Retinal pigment epithelial cell (primary cell): ENCODE results near the gene NCEH1.

Source experiments
- DNase-seq: peaks from one replicate; pipeline ENCODE4 v3.0.0-alpha.2; 2010; ENCODE audit warnings: low read depth
- H3K4me3 ChIP-seq: 2 replicates; pipeline ENCODE4 v1.5.1; 2011; ENCODE audit warnings: mild to moderate bottlenecking, low read length, control low read depth, moderate library complexity
- CTCF ChIP-seq: conservative IDR thresholded peaks from 2 replicates; pipeline ENCODE4 v1.5.1; 2011; ENCODE audit warnings: low read depth, low read length, control low read depth, inconsistent platforms

Gene NCEH1

GRCh38 chr3:172580680-172581401 lies 130.0 kb downstream of the NCEH1 start:
- no peak overlapping the region for H3K4me3 ChIP-seq
- no peak for DNase-seq
- TF ChIP-seq CTCF, result no peak
